SU-DHL-6 (cell line): Measurements from ENCODE around the gene AXDND1.

Experiments used
- CTCF ChIP-seq: fragments of 200-600 bp; sonication (generic); IDR thresholded peaks from one replicate; pipeline ENCODE4 v1.5.1; 2017; ENCODE audit warnings: antibody characterized with exemption, mild to moderate bottlenecking, low read length, moderate library complexity; ENCODE audit not compliant: insufficient read depth, poor library complexity, severe bottlenecking
- EZH2phosphoT487 ChIP-seq: fragments of 200-600 bp; sonication (generic), shearing (Covaris generic); conservative IDR thresholded peaks from 2 replicates; pipeline ENCODE4 v1.6.1; 2018; ENCODE audit warnings: mild to moderate bottlenecking, antibody characterized with exemption, low read length, moderate library complexity, mixed read lengths

GRCh38 chr1:179437171-179437570, 71.4 kb downstream of the AXDND1 start:
- TF ChIP-seq CTCF = no peak
- TF ChIP-seq EZH2phosphoT487 = no peak
